Measurements from ENCODE around the gene NEO1.
A peak's percentile ranks its signal among the peaks of the same experiment; 100 is the strongest.

The NEO1 gene

GRCh38 chr15:73331501-73331900 lies 279.2 kb downstream of the NEO1 start:
- no peak for DNase-seq

- no peak for DNase-seq
Measured at GRCh38 chr15:73331991-73332925, 280.0 kb downstream of the NEO1 start.

- DNase-seq = no peak
Measured at GRCh38 chr15:73333001-73333400, 280.7 kb downstream of the NEO1 start.

GRCh38 chr15:73334086-73334485 lies 281.8 kb downstream of the NEO1 start:
- DNase-seq = no peak

- no peak for DNase-seq
Measured at GRCh38 chr15:73335026-73335425, 282.8 kb downstream of the NEO1 start.

- DNase-seq = no peak
Measured at GRCh38 chr15:73335471-73335870, 283.2 kb downstream of the NEO1 start.

- DNase-seq = no peak
Measured at GRCh38 chr15:73336756-73337155, 284.5 kb downstream of the NEO1 start.

- DNase-seq = no peak
Measured at GRCh38 chr15:73337187-73337586, 284.9 kb downstream of the NEO1 start.

GRCh38 chr15:73338058-73338457 lies 285.8 kb downstream of the NEO1 start:
- no peak for DNase-seq

- DNase-seq = no peak
Measured at GRCh38 chr15:73338606-73339374, 286.5 kb downstream of the NEO1 start.

GRCh38 chr15:73340502-73341192 lies 288.4 kb downstream of the NEO1 start:
- DNase-seq = no peak

- DNase-seq = peak in 2 of 14 donors; percentile 13 to 18
Measured at GRCh38 chr15:73341886-73342600, 289.8 kb downstream of the NEO1 start.

GRCh38 chr15:73344056-73344455 lies 291.8 kb downstream of the NEO1 start:
- no peak for DNase-seq

GRCh38 chr15:73345658-73346057 lies 293.4 kb downstream of the NEO1 start:
- no peak for DNase-seq

- no peak for DNase-seq
Measured at GRCh38 chr15:73346735-73347312, 294.6 kb downstream of the NEO1 start.

- DNase-seq = no peak
Measured at GRCh38 chr15:73349191-73349590, 296.9 kb downstream of the NEO1 start.

GRCh38 chr15:73352082-73352481 lies 299.8 kb downstream of the NEO1 start:
- peak in 2 of 14 donors; percentile 7 to 12 for DNase-seq

- DNase-seq = no peak
Measured at GRCh38 chr15:73353734-73354133, 301.5 kb downstream of the NEO1 start.

- no peak for DNase-seq
Measured at GRCh38 chr15:73354241-73354640, 302.0 kb downstream of the NEO1 start.
